ENCODE data around the gene TLE5. TPM values are rescaled to one million over a fixed set of nuclear protein-coding genes. Genes with fewer than 3 reads are reported as not detected.

Gene TLE5
- total RNA-seq, 3 donors from 2014 or later (not counting 1 experiment from before 2014, with no cell fraction given): 943 to 1,012 (median 968) TPM

GRCh38 chr19:3028305-3029064, 33.8 kb downstream of the TLE5 start:
- ATAC-seq (peak in 2 of 3 donors; percentile 40 to 56), DNase-seq (peak in 1 of 2 donors; percentile 40)
- H3K4me1 Mint-ChIP-seq: peaks cover 0 to 22% of the 10 kb centered on the region in 2 donors
- no peaks in the 10 kb centered on the region for H3K9me3 Mint-ChIP-seq
- H3K36me3 Mint-ChIP-seq: no peaks in the 10 kb centered on the region
- H3K27me3 Mint-ChIP-seq (ENCODE audit: low read depth in 2 of 2): peaks cover 0 to 11% of the 10 kb centered on the region in 2 donors
- H3K27ac ChIP-seq (ENCODE audit: low read length): no peak overlapping the region
- H3K27ac Mint-ChIP-seq: peak overlapping the region in 1 of 2 donors; percentile 65
- H3K4me1 ChIP-seq (ENCODE audit: control insufficient read depth, insufficient read depth, low read length): peaks cover 27% of the 10 kb centered on the region
- no peaks in the 10 kb centered on the region for H3K9me3 ChIP-seq (ENCODE audit: control insufficient read depth, insufficient read depth, low read length)
- H3K4me3 ChIP-seq (ENCODE audit: low read length): peak overlapping the region; percentile 52
- under 1% methylated on average over 37 of the region's 40 CpGs for WGBS (ENCODE audit: insufficient coverage)
- TF ChIP-seq CTCF (IDR thresholded peaks at IDR 0.05): no peak
- peak overlapping the region; percentile 78 for H3K4me3 Mint-ChIP-seq
- intact Hi-C loops (cut with micrococcal nuclease): no loop called here
- no peaks in the 10 kb centered on the region for H3K36me3 ChIP-seq (ENCODE audit: control insufficient read depth, insufficient read depth, low read length)
- peaks cover 16% of the 10 kb centered on the region for H3K27me3 ChIP-seq (ENCODE audit: control insufficient read depth, insufficient read depth, low read length)

GRCh38 chr19:3027981-3028304, 34.4 kb downstream of the TLE5 start:
- ATAC-seq: no peak
- Mint-ChIP-seq H3K36me3 (no peaks in the 10 kb centered on the region), H3K4me1 (peaks cover 0 to 22% of the 10 kb centered on the region in 2 donors), H3K4me3 (peak overlapping the region; percentile 78), H3K27ac (peak overlapping the region in 1 of 2 donors; percentile 65), H3K27me3 (ENCODE audit: low read depth in 2 of 2) (peaks cover 0 to 11% of the 10 kb centered on the region in 2 donors), H3K9me3 (no peaks in the 10 kb centered on the region)
- H3K27ac ChIP-seq (ENCODE audit: low read length): no peak overlapping the region
- DNase-seq: no peak
- WGBS (ENCODE audit: insufficient coverage): 65% methylated on average over 8 of the region's 9 CpGs
- intact Hi-C loops (cut with micrococcal nuclease): no loop called here
- no peak for TF ChIP-seq CTCF (IDR thresholded peaks at IDR 0.05)
- H3K27me3 ChIP-seq (ENCODE audit: control insufficient read depth, insufficient read depth, low read length): peaks cover 16% of the 10 kb centered on the region
- H3K4me3 ChIP-seq (ENCODE audit: low read length): no peak overlapping the region
- peaks cover 27% of the 10 kb centered on the region for H3K4me1 ChIP-seq (ENCODE audit: control insufficient read depth, insufficient read depth, low read length)
- H3K9me3 ChIP-seq (ENCODE audit: control insufficient read depth, insufficient read depth, low read length): no peaks in the 10 kb centered on the region
- H3K36me3 ChIP-seq (ENCODE audit: control insufficient read depth, insufficient read depth, low read length): no peaks in the 10 kb centered on the region

- no peaks in the 10 kb centered on the region for H3K9me3 Mint-ChIP-seq
- H3K27ac ChIP-seq (ENCODE audit: low read length): no peak overlapping the region
Observed at GRCh38 chr19:3027292-3027691, 35.0 kb downstream of the TLE5 start.

More at GRCh38 chr19:3027292-3027691, 35.0 kb downstream of the TLE5 start:
- Histone ChIP-seq H3K27me3 (ENCODE audit: control insufficient read depth, insufficient read depth, low read length) (peaks cover 16% of the 10 kb centered on the region), H3K4me3 (ENCODE audit: low read length) (no peak overlapping the region), H3K9me3 (ENCODE audit: control insufficient read depth, insufficient read depth, low read length) (no peaks in the 10 kb centered on the region), H3K4me1 (ENCODE audit: control insufficient read depth, insufficient read depth, low read length) (peaks cover 27% of the 10 kb centered on the region), H3K36me3 (ENCODE audit: control insufficient read depth, insufficient read depth, low read length) (no peaks in the 10 kb centered on the region)
- DNase-seq (no peak), ATAC-seq (no peak)
- peak overlapping the region in 1 of 2 donors; percentile 65 for H3K27ac Mint-ChIP-seq
- peaks cover 0 to 22% of the 10 kb centered on the region in 2 donors for H3K4me1 Mint-ChIP-seq
- TF ChIP-seq CTCF (IDR thresholded peaks at IDR 0.05): no peak
- intact Hi-C loops (cut with micrococcal nuclease): no loop called here
- 74% methylated on average over 2 of the region's 2 CpGs for WGBS (ENCODE audit: insufficient coverage)
- no peaks in the 10 kb centered on the region for H3K36me3 Mint-ChIP-seq
- H3K4me3 Mint-ChIP-seq: peak overlapping the region; percentile 78
- peaks cover 0 to 11% of the 10 kb centered on the region in 2 donors for H3K27me3 Mint-ChIP-seq (ENCODE audit: low read depth in 2 of 2)

Data from natural killer cell (primary cell).